ENCODE results near the gene POLR3F. TPM values are rescaled to one million over a fixed set of nuclear protein-coding genes. Genes with fewer than 3 reads are reported as not detected.

The POLR3F gene
- total RNA-seq, 1 donor: 20.3 TPM

GRCh38 chr20:18477218-18477617 is 10.0 kb downstream of the POLR3F start:
- no peak for DNase-seq (ENCODE audit: insufficient read length, low spot score, missing footprints)
- Histone ChIP-seq H3K4me1 (ENCODE audit: insufficient read depth, low read length) (no peaks in the 10 kb centered on the region), H4K20me1 (ENCODE audit: insufficient read depth, low read length) (no peaks in the 10 kb centered on the region), H3K4me3 (ENCODE audit: insufficient read depth, low read length) (no peak overlapping the region), H3K27me3 (ENCODE audit: insufficient read depth, low read length) (no peaks in the 10 kb centered on the region), H3K36me3 (ENCODE audit: insufficient read depth, low read length) (peaks cover 44% of the 10 kb centered on the region), H3K4me2 (ENCODE audit: insufficient read depth, low read length) (no peak overlapping the region), H3K79me2 (ENCODE audit: insufficient read depth, low read length) (no peaks in the 10 kb centered on the region), H3K9me3 (ENCODE audit: low read depth, low read length) (no peaks in the 10 kb centered on the region), H2AFZ (ENCODE audit: low read length) (no peak overlapping the region), H3K27ac (ENCODE audit: low read depth, low read length) (no peak overlapping the region)
- TF ChIP-seq, protein P1, sequence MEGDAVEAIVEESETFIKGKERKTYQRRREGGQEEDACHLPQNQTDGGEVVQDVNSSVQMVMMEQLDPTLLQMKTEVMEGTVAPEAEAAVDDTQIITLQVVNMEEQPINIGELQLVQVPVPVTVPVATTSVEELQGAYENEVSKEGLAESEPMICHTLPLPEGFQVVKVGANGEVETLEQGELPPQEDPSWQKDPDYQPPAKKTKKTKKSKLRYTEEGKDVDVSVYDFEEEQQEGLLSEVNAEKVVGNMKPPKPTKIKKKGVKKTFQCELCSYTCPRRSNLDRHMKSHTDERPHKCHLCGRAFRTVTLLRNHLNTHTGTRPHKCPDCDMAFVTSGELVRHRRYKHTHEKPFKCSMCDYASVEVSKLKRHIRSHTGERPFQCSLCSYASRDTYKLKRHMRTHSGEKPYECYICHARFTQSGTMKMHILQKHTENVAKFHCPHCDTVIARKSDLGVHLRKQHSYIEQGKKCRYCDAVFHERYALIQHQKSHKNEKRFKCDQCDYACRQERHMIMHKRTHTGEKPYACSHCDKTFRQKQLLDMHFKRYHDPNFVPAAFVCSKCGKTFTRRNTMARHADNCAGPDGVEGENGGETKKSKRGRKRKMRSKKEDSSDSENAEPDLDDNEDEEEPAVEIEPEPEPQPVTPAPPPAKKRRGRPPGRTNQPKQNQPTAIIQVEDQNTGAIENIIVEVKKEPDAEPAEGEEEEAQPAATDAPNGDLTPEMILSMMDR (IDR thresholded peaks at IDR 0.05; ENCODE audit: extremely low read depth, low read depth, low read length): no peak

DNA sequence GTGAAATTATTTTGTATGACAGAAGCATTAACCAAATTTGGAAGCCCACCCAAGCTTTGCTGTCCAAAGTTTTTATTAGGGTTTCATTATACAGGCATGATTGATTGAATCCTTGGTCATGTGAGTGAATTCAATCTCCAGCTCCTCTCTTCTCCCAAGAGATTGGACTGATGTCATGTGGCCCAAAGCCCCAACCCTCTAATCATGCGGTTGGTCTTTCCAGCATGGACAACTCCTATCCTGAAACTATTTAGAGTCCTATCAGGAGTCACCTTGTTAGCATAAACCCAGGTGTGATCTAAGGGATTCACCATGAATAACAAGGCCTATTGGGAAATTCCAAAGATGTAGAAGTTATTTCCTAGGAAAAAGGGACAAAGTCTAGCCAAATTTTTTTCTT is 10.6 kb downstream of the POLR3F start:
- Histone ChIP-seq H3K79me2 (ENCODE audit: insufficient read depth, low read length) (no peaks in the 10 kb centered on the region), H4K20me1 (ENCODE audit: insufficient read depth, low read length) (no peaks in the 10 kb centered on the region), H3K4me1 (ENCODE audit: insufficient read depth, low read length) (no peaks in the 10 kb centered on the region), H3K4me3 (ENCODE audit: insufficient read depth, low read length) (no peak overlapping the region), H2AFZ (ENCODE audit: low read length) (no peak overlapping the region), H3K27ac (ENCODE audit: low read depth, low read length) (no peak overlapping the region), H3K4me2 (ENCODE audit: insufficient read depth, low read length) (no peak overlapping the region), H3K36me3 (ENCODE audit: insufficient read depth, low read length) (peaks cover 50% of the 10 kb centered on the region), H3K9me3 (ENCODE audit: low read depth, low read length) (no peaks in the 10 kb centered on the region), H3K27me3 (ENCODE audit: insufficient read depth, low read length) (no peaks in the 10 kb centered on the region)
- TF ChIP-seq, protein P1 (IDR thresholded peaks at IDR 0.05; ENCODE audit: extremely low read depth, low read depth, low read length): no peak
- DNase-seq (ENCODE audit: insufficient read length, low spot score, missing footprints): no peak

DNA sequence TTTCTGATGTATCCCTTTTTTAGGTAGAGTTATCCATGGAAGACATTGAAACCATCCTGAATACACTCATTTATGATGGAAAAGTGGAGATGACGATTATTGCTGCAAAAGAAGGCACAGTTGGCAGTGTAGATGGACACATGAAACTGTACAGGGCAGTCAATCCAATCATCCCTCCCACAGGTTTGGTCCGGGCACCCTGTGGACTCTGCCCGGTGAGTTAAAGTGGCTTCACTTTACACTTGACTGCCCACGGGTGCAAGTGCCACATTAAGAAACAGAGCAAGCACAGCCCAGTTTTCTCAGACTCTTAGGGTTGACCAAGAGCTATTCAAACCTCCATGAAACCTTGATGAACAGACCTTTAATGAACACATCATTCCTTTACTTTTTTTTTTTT is 14.4 kb downstream of the POLR3F start:
- DNase-seq (ENCODE audit: insufficient read length, low spot score, missing footprints): no peak
- Histone ChIP-seq H3K36me3 (ENCODE audit: insufficient read depth, low read length) (peaks cover 57% of the 10 kb centered on the region), H2AFZ (ENCODE audit: low read length) (no peak overlapping the region), H3K4me3 (ENCODE audit: insufficient read depth, low read length) (no peak overlapping the region), H3K79me2 (ENCODE audit: insufficient read depth, low read length) (no peaks in the 10 kb centered on the region), H3K27ac (ENCODE audit: low read depth, low read length) (no peak overlapping the region), H3K9me3 (ENCODE audit: low read depth, low read length) (no peaks in the 10 kb centered on the region), H3K4me1 (ENCODE audit: insufficient read depth, low read length) (no peaks in the 10 kb centered on the region), H3K27me3 (ENCODE audit: insufficient read depth, low read length) (no peaks in the 10 kb centered on the region), H4K20me1 (ENCODE audit: insufficient read depth, low read length) (no peaks in the 10 kb centered on the region), H3K4me2 (ENCODE audit: insufficient read depth, low read length) (no peak overlapping the region)
- TF ChIP-seq, protein P1 (IDR thresholded peaks at IDR 0.05; ENCODE audit: extremely low read depth, low read depth, low read length): no peak

DNA sequence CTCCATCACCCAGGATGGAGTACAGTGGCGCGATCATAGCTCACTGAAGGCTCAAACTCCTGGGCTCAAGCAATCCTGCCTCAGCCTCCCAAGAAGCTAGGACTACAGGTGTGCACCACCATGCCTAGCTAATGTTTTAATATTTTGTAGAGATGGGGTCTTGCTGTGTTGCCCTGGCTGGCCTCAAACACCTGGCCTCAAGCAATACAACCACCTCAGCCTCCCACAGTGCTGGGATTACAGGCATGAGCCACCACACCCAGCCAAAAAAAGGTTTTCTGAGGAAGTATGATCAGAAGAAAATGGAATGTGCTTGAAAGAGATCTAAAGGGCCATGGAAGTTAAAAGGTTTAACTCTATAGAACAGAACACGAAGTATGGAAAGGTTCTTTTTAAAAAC is 21.1 kb downstream of the POLR3F start:
- Histone ChIP-seq H3K9me3 (ENCODE audit: low read depth, low read length) (no peaks in the 10 kb centered on the region), H4K20me1 (ENCODE audit: insufficient read depth, low read length) (no peaks in the 10 kb centered on the region), H3K79me2 (ENCODE audit: insufficient read depth, low read length) (no peaks in the 10 kb centered on the region), H3K36me3 (ENCODE audit: insufficient read depth, low read length) (peaks cover 27% of the 10 kb centered on the region), H2AFZ (ENCODE audit: low read length) (no peak overlapping the region), H3K4me3 (ENCODE audit: insufficient read depth, low read length) (no peak overlapping the region), H3K27me3 (ENCODE audit: insufficient read depth, low read length) (no peaks in the 10 kb centered on the region), H3K4me2 (ENCODE audit: insufficient read depth, low read length) (no peak overlapping the region), H3K4me1 (ENCODE audit: insufficient read depth, low read length) (no peaks in the 10 kb centered on the region), H3K27ac (ENCODE audit: low read depth, low read length) (no peak overlapping the region)
- TF ChIP-seq, protein P1 (IDR thresholded peaks at IDR 0.05; ENCODE audit: extremely low read depth, low read depth, low read length): no peak
- no peak for DNase-seq (ENCODE audit: insufficient read length, low spot score, missing footprints)

Data from osteoblast (primary cell).